ENCODE measurements around the gene CHIT1.

The CHIT1 gene

DNA sequence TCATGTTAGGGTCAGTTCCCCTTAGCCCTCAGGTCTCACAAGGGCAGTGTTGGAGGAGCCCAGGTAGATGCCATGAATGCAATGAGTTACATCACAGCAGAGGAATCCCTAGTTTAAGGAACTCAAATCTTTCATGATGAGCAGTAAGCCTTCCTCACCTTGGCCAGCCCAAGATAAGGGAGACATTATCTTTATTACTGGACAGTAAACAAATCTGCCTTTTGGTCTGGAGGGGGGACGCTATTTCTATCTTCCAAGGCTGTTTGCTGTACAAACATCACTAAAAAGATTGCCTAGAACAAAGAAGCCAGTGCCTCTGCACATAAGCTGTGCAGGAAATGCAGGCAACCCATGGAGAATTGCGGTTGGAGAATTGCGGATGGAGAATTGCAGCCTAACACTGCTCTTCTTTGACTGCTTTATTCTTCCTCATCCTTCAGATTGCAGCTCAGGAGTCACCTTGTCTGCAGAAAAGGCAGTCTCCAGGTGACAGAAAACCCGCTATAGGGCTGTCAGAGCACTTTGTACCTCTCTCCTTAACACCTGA is 40.7 kb downstream of the CHIT1 start:
- DNase-seq (ENCODE audit: low spot score): no peak

- DNase-seq (ENCODE audit: low spot score): no peak
Observed at GRCh38 chr1:203187689-203188264, 41.7 kb downstream of the CHIT1 start.

DNA sequence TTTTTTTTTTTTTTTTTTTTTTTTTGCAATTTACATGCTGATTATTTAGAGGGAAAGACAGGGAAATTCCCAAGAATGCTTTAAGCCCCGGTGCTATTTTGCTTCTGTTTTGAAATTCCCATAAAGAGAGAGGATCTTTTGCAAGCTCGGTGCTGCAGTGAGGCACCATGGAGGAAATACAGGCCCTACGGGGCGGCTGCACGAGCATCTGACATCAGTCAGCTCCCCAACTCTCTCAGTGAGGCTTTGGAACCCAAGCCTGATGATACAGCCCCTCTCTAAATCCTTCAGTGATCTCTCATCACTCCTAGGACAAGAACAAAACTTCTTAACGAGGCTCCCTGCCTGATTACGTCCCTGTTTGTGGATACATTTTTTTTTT is 42.2 kb downstream of the CHIT1 start:
- no peak for DNase-seq (ENCODE audit: low spot score)

- DNase-seq (ENCODE audit: low spot score): no peak
Observed at GRCh38 chr1:203186446-203187303, 42.8 kb downstream of the CHIT1 start, which contains the start of gene CHI3L1. Gene CHI3L1 (minus strand): TSS chr1:203186704. CDS start chr1:203186623, 81 bp downstream.

- no peak for DNase-seq (ENCODE audit: low spot score)
Observed at GRCh38 chr1:203186091-203186445, 43.4 kb downstream of the CHIT1 start.

DNA sequence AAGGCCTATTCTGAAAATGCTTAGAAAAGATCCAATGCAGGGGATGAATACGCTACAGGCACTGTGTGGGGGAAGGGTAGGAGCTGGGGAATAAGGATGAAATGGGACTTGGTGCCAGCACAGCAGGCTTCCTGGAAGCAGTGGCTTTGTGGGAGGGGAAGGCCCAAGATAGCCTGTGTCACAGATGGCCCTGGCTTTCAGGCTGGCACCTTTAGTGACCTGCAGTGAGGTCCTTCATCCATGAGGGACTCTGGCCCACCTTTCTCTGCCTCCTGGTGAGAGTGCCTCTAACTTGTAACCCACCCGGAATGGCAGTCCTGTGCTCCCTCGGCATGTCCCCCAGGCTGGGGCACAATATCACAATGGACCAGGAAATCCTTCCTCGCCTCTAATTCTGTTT is 43.9 kb downstream of the CHIT1 start:
- no peak for DNase-seq (ENCODE audit: low spot score)

- no peak for DNase-seq (ENCODE audit: low spot score)
Observed at GRCh38 chr1:203185061-203185461, 44.4 kb downstream of the CHIT1 start.

DNA sequence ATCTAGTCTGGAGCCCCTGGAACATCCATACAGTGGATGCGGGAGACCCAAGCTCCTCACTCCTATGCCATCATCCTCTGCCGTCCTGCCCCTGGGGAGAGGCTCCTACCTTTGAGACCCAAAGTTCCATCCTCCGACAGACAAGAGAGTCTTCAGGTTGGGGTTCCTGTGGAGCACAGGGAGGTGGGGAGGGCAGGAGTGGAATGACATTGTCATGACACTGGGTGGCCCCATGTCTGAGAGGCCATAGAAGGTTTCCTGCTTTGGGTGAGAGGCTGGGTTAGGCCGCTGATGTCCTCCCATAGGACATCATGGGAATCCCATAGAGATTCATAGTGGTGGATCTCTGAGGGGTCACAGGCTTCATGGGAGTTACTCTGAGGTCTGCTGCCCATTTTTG is 45.0 kb downstream of the CHIT1 start:
- DNase-seq (ENCODE audit: low spot score): no peak

DNA sequence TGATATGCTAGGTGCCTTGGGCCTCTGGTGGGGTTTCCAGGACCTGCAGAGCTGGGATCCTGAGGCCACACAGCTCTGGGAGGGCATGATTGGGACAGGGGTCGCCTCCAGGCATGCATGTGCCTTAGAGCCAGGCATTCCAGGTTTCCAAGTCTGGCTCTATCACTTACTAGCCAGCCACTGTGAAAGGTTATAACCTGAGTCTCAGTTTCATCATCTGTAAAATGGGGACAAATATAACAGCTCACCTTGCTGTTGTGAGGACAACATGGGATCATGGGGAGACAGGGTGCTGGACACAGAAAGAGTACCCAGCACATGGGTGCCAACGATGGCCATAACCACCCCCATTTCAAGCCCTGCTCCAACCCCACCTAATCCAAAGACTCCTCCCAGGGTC is 45.6 kb downstream of the CHIT1 start:
- no peak for DNase-seq (ENCODE audit: low spot score)

- DNase-seq (ENCODE audit: low spot score): no peak
Observed at GRCh38 chr1:203182387-203182953, 47.0 kb downstream of the CHIT1 start.

- DNase-seq (ENCODE audit: low spot score): no peak
Observed at GRCh38 chr1:203181586-203182386, 47.7 kb downstream of the CHIT1 start.

GRCh38 chr1:203180611-203181330 is 48.7 kb downstream of the CHIT1 start:
- DNase-seq (ENCODE audit: low spot score): no peak

DNA sequence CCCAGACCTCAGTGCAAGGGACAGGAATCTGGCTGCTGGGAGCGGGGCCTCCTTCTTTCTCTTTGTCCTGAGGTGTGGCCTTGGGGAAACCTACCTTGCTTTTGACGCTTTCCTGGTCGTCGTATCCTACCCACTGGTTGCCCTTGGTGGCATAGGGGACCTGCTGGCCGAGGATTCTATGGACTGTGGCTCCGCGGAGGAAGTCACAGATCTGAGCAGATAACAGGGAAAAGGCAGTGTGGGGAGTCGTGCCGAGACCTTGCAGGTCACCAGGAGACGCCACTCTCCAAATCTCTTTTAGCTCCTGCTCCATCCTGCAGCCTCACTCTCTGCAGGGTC is 49.8 kb downstream of the CHIT1 start:
- no peak for DNase-seq (ENCODE audit: low spot score)

DNA sequence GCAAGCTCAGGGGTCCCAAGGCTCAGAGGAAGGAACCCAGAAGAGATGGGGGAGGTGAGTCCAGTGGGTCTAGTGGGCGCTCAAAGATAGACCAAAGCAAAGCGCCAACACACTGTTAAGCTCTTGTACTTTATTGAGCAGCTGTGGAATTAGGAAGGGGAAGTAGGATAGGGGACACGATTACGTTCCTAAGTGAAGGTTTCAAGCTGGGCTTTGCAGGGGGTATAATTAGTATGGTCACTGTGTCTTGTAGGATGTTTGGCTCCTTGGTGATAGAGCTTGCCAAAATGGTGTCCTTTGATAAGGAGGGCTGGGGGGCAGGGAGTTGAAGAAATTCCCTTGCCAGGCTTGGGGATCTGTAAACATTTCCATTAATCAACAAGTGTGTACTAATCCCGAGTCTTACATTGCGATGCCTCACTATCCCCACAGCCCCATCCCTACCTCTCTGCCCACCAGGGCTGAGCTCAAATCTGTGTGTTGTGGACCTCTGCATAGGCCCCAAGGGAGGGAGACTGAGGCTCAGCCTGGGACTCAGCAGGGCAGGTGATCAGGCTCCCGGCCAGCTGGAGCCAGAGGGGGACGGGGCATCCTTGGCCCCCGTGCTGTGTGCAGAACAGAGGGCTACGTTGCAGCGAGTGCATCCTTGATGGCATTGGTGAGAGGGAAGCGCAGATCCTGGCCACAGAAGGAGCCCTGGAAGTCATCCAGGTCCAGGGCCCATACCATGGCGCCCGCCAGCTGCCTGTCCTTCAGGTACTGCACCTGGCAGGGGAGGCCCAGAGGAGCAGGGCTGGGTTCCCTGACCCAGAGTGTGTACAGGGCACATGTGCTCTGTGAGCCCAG is 50.4 kb downstream of the CHIT1 start:
- no peak for DNase-seq (ENCODE audit: low spot score)

DNA sequence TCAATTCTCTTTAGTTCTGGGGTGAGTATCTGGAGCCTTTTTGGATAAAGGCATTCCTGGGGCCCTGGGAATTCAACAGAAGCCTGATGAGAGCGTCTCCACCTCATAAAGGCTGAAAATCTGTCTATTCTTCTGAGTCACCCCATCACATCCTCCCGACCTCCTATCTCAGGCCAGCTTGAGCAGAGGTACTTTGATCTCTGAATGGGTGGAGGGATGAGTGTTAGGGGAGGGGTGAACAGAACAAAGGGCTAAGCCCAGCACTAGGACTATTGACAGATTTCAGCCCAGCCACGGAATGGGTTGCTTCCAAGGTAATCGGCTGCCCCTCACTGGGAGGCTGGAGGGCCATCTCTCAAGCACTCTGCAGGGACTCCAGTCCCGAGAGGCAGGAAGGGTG is 51.4 kb downstream of the CHIT1 start:
- no peak for DNase-seq (ENCODE audit: low spot score)

DNA sequence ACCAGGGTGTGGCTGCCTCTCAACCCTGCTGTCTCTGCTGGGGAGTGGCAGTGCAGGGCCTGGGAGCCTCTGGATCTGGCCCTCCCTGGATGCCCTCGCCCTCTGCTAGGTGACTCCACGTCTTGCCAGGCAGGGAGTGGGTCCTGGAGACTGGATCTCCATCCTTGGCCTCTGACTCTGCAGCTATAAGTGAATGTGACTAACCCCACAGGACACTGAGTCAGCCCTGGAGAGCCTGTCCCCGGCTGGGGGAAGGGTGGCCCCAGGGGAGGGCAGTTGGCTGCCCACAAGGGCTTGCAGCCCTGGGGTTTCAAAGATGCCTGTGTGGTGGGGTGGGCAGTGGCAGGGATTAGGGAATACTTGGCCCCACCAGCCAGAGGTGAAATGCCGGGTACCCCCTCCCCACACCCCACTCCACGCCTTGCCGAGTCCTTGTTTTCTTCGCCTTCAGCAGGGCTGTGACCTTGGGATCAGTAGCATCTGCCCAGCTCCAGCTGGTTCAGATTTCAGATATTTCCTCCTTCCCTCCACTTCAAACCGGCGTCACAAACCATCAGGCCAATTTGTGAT is 51.9 kb downstream of the CHIT1 start:
- DNase-seq (ENCODE audit: low spot score): no peak

GRCh38 chr1:203177036-203177405 is 52.5 kb downstream of the CHIT1 start:
- no peak for DNase-seq (ENCODE audit: low spot score)

GRCh38 chr1:203176273-203177035 is 53.0 kb downstream of the CHIT1 start:
- no peak for DNase-seq (ENCODE audit: low spot score)

- no peak for DNase-seq (ENCODE audit: low spot score)
Observed at GRCh38 chr1:203175827-203176241, 53.6 kb downstream of the CHIT1 start.

Data from HuH-7.5 (cell line).